Astrocyte of the spinal cord (primary cell): ENCODE data around the gene LY6G5B.

ENCODE experiments used
- DNase-seq: peaks from one replicate; pipeline ENCODE4 v3.0.0; 2011; ENCODE audit warnings: low read depth, low spot score
- H3K4me3 ChIP-seq: 2 replicates; pipeline ENCODE4 v1.5.1; 2011; ENCODE audit warnings: low read depth, mild to moderate bottlenecking, low read length, moderate library complexity
- in situ Hi-C: cut with HindIII; loops from 2 replicates; pipeline ENCODE4 v1.10.0; 2017; ENCODE audit warnings: low sequenced_read_pairs
- TF ChIP-seq, protein P1 (sequence below): IDR thresholded peaks from 2 replicates; pipeline ENCODE4 v1.5.1; 2012; ENCODE audit warnings: low read depth, mild to moderate bottlenecking, low read length, inconsistent platforms

LY6G5B gene

DNA sequence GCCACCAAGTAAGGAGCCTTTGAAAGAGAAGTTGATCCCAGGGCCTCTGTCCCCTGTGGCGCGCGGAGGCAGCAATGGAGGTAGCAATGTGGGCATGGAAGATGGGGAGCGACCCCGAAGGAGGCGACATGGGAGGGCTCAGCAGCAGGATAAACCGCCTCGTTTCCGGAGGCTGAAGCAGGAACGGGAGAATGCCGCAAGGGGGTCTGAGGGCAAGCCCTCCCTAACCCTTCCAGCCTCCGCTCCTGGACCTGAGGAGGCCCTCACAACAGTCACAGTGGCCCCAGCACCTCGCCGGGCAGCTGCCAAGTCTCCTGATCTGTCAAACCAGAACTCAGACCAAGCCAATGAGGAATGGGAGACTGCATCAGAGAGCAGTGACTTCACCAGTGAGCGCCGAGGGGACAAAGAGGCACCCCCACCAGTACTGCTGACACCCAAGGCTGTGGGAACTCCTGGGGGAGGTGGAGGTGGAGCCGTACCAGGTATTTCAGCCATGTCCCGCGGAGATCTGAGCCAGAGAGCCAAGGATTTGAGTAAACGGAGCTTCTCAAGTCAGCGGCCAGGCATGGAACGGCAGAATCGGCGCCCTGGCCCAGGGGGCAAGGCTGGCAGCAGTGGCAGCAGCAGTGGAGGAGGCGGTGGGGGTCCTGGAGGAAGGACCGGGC lies 37.4 kb upstream of the LY6G5B start:
- no peak for DNase-seq
- no peak overlapping the region for H3K4me3 ChIP-seq
- TF ChIP-seq, protein P1, sequence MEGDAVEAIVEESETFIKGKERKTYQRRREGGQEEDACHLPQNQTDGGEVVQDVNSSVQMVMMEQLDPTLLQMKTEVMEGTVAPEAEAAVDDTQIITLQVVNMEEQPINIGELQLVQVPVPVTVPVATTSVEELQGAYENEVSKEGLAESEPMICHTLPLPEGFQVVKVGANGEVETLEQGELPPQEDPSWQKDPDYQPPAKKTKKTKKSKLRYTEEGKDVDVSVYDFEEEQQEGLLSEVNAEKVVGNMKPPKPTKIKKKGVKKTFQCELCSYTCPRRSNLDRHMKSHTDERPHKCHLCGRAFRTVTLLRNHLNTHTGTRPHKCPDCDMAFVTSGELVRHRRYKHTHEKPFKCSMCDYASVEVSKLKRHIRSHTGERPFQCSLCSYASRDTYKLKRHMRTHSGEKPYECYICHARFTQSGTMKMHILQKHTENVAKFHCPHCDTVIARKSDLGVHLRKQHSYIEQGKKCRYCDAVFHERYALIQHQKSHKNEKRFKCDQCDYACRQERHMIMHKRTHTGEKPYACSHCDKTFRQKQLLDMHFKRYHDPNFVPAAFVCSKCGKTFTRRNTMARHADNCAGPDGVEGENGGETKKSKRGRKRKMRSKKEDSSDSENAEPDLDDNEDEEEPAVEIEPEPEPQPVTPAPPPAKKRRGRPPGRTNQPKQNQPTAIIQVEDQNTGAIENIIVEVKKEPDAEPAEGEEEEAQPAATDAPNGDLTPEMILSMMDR, result no peak
- in situ Hi-C loops, result no loop called here

DNA sequence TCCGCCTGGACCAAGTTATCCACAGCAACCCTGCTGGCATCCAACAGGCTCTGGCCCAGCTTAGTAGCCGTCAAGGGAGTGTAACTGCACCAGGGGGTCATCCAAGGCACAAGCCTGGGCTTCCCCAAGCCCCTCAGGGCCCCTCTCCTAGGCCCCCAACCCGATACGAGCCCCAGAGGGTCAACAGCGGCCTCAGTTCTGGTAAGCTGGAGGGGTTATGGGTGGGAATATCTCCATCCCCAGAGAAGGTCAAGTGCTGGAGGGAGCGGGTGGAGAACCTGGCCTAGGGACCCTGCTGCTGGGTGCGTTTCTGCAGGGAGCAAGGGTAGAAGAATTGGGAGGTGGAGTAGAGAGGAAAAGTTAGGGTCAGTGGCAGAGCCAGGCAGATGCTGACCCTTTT lies 36.3 kb upstream of the LY6G5B start:
- in situ Hi-C loops, result no loop called here
- TF ChIP-seq, protein P1, result no peak

DNA sequence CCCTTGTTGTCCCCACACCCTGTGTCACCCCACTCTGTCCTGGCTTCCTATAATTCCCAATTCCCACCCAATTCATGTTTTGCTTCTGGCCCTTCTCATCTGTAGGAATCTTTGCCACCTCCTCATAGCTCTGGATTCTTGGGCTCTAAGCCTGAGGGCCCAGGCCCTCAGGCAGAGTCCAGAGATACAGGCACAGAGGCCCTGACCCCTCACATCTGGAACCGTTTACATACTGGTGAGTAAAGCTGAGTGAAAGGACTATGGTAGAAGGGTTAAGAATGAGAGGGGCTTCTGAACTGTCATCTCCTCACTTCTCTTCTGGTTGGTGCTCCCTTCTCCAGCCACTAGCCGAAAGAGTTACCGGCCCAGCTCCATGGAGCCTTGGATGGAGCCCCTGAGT lies 35.6 kb upstream of the LY6G5B start:
- DNase-seq, result no peak
- H3K4me3 ChIP-seq, result no peak overlapping the region
- TF ChIP-seq, protein P1, result no peak
- in situ Hi-C loops, result no loop called here

More for the DNA sequence above, 36.3 kb upstream of the LY6G5B start:
- no peak overlapping the region for H3K4me3 ChIP-seq
- DNase-seq, result no peak

DNA sequence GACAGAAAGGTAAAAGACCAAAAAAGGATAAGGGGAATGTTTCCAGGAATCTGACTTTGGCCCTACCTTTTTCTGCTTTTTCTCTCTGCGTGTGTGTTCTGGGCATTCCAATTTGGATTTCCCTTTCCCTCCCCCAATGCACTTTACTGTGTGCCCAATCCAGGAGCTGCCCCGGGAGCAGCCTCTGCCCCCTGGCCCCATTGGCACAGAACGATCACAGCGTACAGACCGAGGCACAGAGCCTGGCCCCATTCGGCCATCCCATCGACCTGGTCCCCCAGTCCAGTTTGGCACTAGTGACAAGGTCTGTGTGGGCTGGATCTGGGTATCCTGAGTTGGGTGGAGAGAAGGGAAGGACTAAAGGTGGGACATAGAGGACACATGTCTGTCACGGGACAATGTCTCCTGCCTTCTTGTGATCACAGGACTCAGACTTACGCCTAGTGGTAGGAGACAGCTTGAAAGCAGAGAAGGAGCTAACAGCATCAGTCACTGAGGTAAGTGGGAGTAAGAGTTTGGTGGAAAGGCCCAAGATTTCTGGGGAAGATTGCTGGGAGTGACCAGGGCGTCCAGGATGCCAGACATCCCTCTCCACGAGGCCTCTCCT lies 34.7 kb upstream of the LY6G5B start:
- no peak overlapping the region for H3K4me3 ChIP-seq
- DNase-seq, result no peak
- TF ChIP-seq, protein P1, result no peak
- in situ Hi-C loops, result no loop called here

DNA sequence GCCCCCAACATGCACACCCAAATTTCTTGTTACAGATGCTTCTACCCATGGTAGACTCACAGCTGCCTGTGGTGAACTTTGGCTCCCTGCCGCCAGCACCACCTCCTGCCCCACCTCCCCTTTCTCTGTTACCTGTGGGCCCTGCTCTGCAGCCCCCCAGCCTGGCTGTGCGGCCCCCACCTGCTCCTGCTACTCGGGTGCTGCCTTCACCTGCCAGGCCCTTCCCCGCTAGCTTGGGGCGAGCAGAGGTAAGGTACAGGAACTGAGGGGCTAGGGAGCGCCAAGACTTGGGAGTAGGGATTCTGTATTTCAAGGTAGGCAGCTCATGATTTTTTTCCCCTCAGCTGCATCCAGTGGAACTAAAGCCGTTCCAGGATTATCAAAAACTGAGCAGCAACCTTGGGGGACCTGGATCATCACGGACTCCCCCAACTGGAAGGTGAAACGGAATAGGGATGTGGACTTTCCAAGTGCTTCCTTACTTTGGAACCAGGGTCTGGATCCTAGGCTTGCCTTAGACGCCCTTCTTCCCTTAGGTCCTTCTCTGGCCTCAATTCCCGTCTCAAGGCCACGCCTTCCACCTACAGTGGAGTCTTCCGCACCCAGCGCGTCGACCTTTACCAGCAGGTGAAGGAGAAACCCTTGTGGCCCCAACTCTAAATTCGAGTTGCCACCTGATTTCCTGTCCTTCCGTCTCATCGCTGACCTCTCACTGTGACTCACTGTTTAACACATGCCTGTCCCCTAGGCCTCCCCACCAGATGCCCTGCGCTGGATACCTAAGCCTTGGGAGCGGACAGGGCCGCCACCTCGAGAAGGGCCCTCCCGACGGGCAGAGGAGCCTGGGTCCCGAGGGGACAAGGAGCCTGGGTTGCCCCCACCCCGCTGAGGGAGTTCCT lies 32.8 kb upstream of the LY6G5B start:
- in situ Hi-C loops, result no loop called here
- DNase-seq, result no peak
- H3K4me3 ChIP-seq, result no peak overlapping the region
- TF ChIP-seq, protein P1, result no peak

DNA sequence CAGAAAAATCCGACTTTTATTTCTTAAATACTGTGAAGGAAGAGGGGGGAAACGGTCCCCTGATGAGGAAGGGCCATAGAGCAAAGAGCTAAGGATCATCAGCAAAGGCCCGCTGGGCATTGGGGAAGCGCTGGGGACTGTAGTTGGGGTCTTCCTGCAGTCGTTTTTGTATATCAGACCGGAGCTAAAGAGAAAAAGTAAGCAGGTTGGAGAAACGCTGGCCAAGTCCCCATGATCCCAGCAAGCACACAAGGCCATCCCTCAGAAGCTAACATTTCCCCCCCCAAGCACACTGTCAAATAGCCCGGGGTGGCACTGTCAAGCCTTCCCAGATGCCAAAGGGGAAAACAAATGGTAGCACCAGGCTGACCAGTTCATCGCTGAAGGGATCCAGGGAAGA lies 30.7 kb upstream of the LY6G5B start:
- TF ChIP-seq, protein P1, result no peak
- H3K4me3 ChIP-seq, result no peak overlapping the region
- DNase-seq, result no peak
- in situ Hi-C loops, result no loop called here
